Stomach (tissue), 9 donors: ENCODE data around the gene PRCP. TPM values are rescaled to one million over a fixed set of nuclear protein-coding genes. Genes with fewer than 3 reads are reported as not detected.

Experiments
- DNase-seq, 2 donors: peaks; one replicate each; pipeline versions ENCODE4 v3.0.0 to v3.0.0-alpha.2; 2013 to 2019
- H3K27ac ChIP-seq, 5 donors: fragments of 200-600 bp in 4 of 5; sonication (generic) in 4 of 5; one replicate each; pipeline ENCODE4 v1.5.1; 2013 to 2019; ENCODE audit warnings: mild to moderate bottlenecking in 1 of 5, moderate library complexity in 1 of 5
- H3K27me3 ChIP-seq, 3 donors: fragments of 200-600 bp; sonication (generic); one replicate each; pipeline ENCODE4 v1.5.1; 2017 to 2019; ENCODE audit warnings: mixed run types in 1 of 3
- H3K36me3 ChIP-seq, 4 donors: fragments of 200-600 bp; sonication (generic); 1 replicate in 3 of 4; 2 replicates in 1 of 4; pipeline ENCODE4 v1.5.1; 2016 to 2019
- H3K4me1 ChIP-seq, 4 donors: fragments of 200-600 bp; sonication (generic); one replicate each; pipeline ENCODE4 v1.5.1; 2016 to 2019
- H3K4me3 ChIP-seq, 4 donors: fragments of 200-600 bp; sonication (generic) in 3 of 4; one replicate each; pipeline ENCODE4 v1.5.1; 2016 to 2019; ENCODE audit warnings: mild to moderate bottlenecking in 1 of 4
- H3K9me3 ChIP-seq, 4 donors: fragments of 200-600 bp; sonication (generic); one replicate each; pipeline ENCODE4 v1.5.1; 2016 to 2019
- CTCF ChIP-seq, 7 experiments: fragments of 450-650 bp in 4 of 7; fragments of 200-600 bp in 3 of 7; sonication (generic) in 3 of 7; IDR thresholded peaks; one replicate each; pipeline ENCODE4 v1.5.1; 2016 to 2019; ENCODE audit warnings: antibody characterized with exemption in 7 of 7, control low read depth in 2 of 7, mild to moderate bottlenecking in 1 of 7
- EP300 ChIP-seq: sonication (generic); formaldehyde crosslinking; IDR thresholded peaks from one replicate; pipeline ENCODE4 v1.6.1; 2017; ENCODE audit warnings: antibody characterized with exemption
- POLR2A ChIP-seq, 4 donors: fragments of 450-650 bp; IDR thresholded peaks; one replicate each; pipeline ENCODE4 v1.6.1; 2016; ENCODE audit warnings: antibody characterized with exemption in 4 of 4, control low read depth in 2 of 4, mild to moderate bottlenecking in 1 of 4, moderate library complexity in 1 of 4
- POLR2AphosphoS5 ChIP-seq, 3 donors: sonication (generic); formaldehyde crosslinking; IDR thresholded peaks; one replicate each; pipeline ENCODE4 v1.6.1; 2016; ENCODE audit warnings: antibody characterized with exemption in 3 of 3
- WGBS, 5 donors: extraction: QIAGEN DNeasy Blood & Tissue Kit in 3 of 5; methylation state at CpG; one replicate each; pipeline versions ENCODE4 v1.1.5 to v1.1.7; 2013 to 2018; 5-methylcytosine and 5-hydroxymethylcytosine counted together
- intact Hi-C: fragments of 100-400 bp; cut with DNase I; formaldehyde crosslinking; loops from one replicate; pipeline ENCODE4 v1.15.1; 2023; ENCODE audit warnings: low total_unique reads
- polyA plus RNA-seq, 3 donors: library from polyadenylated mRNA; stranded (reverse); fragments of 200-250 nt; gene quantifications; one replicate each; pipeline ENCODE4 v1.2.3, GENCODE V29; 2013
- total RNA-seq, 5 donors: library from RNA; depleted of rRNA; stranded (reverse); fragments of >200 nt; gene quantifications; one replicate each; pipeline versions ENCODE4 v1.1.0 to v1.2.3, GENCODE V29; 2014 to 2016
- donor health status: healthy with polysubstance abuse.
- donor health status: Bipolar disorder and iron deficiency.
- donor health status: healthy.

Gene PRCP
- total and polyA plus RNA-seq, 8 donors: 6.4 to 70.1 (median 29.7) TPM

GRCh38 chr11:82909015-82909640 lies 8.9 kb upstream of the PRCP start:
- WGBS, 5 donors: 57 to 74% (median 67%) methylated on average over 7 of the region's 7 CpGs
- H3K9me3 ChIP-seq: no peaks in the 10 kb centered on the region
- no peak for DNase-seq
- TF ChIP-seq POLR2A (IDR thresholded peaks at IDR 0.05): no peak
- TF ChIP-seq CTCF (IDR thresholded peaks at IDR 0.05): no peak
- no peak for TF ChIP-seq EP300
- no peak for TF ChIP-seq POLR2AphosphoS5 (IDR thresholded peaks at IDR 0.05)
- intact Hi-C loops: loop anchor here (5.0 kb wide), 1 partner anchor 343 kb away; no protein-coding TSS in a partner anchor
- H3K4me1 ChIP-seq: no peaks in the 10 kb centered on the region
- no peaks in the 10 kb centered on the region for H3K27me3 ChIP-seq
- H3K4me3 ChIP-seq: no peak overlapping the region
- H3K36me3 ChIP-seq: no peaks in the 10 kb centered on the region
- H3K27ac ChIP-seq: no peak overlapping the region

- no peaks in the 10 kb centered on the region for H3K4me1 ChIP-seq
- H3K9me3 ChIP-seq: no peaks in the 10 kb centered on the region
- no peak overlapping the region for H3K27ac ChIP-seq
- H3K4me3 ChIP-seq: no peak overlapping the region
- no peak for DNase-seq
- intact Hi-C loops: loop anchor here (5.0 kb wide), 1 partner anchor 344 kb away; no protein-coding TSS in a partner anchor
- TF ChIP-seq CTCF (IDR thresholded peaks at IDR 0.05) (no peak), POLR2A (IDR thresholded peaks at IDR 0.05) (no peak), POLR2AphosphoS5 (IDR thresholded peaks at IDR 0.05) (no peak), EP300 (no peak)
- H3K27me3 ChIP-seq: no peaks in the 10 kb centered on the region
- H3K36me3 ChIP-seq: no peaks in the 10 kb centered on the region
Measured at GRCh38 chr11:82908311-82908710, 8.1 kb upstream of the PRCP start.

GRCh38 chr11:82907371-82907770 lies 7.1 kb upstream of the PRCP start:
- Histone ChIP-seq H3K9me3 (no peaks in the 10 kb centered on the region), H3K4me3 (no peak overlapping the region), H3K36me3 (no peaks in the 10 kb centered on the region), H3K4me1 (peaks cover 0 to 1% (median 0%) of the 10 kb centered on the region in 4 donors), H3K27ac (no peak overlapping the region), H3K27me3 (no peaks in the 10 kb centered on the region)
- intact Hi-C loops: loop anchor here (5.0 kb wide), 1 partner anchor 345 kb away; no protein-coding TSS in a partner anchor
- no peak for DNase-seq
- WGBS, 5 donors: 88 to 96% (median 95%) methylated on average over 5 of the region's 5 CpGs
- TF ChIP-seq CTCF (IDR thresholded peaks at IDR 0.05) (no peak), POLR2A (IDR thresholded peaks at IDR 0.05) (no peak), POLR2AphosphoS5 (IDR thresholded peaks at IDR 0.05) (no peak), EP300 (no peak)

GRCh38 chr11:82906931-82907330 lies 6.7 kb upstream of the PRCP start:
- DNase-seq: no peak
- H3K27me3 ChIP-seq: no peaks in the 10 kb centered on the region
- H3K36me3 ChIP-seq: no peaks in the 10 kb centered on the region
- peaks cover under 1 to 6% (median 2%) of the 10 kb centered on the region in 4 donors for H3K4me1 ChIP-seq
- no peak for TF ChIP-seq POLR2AphosphoS5 (IDR thresholded peaks at IDR 0.05)
- no peak for TF ChIP-seq POLR2A (IDR thresholded peaks at IDR 0.05)
- no peak for TF ChIP-seq EP300
- TF ChIP-seq CTCF (IDR thresholded peaks at IDR 0.05): no peak
- intact Hi-C loops: loop anchor here (5.0 kb wide), 1 partner anchor 345 kb away; no protein-coding TSS in a partner anchor
- no peak overlapping the region for H3K4me3 ChIP-seq
- WGBS, 5 donors: 51 to 64% (median 60%) methylated on average over 2 of the region's 2 CpGs
- no peak overlapping the region for H3K27ac ChIP-seq
- no peaks in the 10 kb centered on the region for H3K9me3 ChIP-seq
